SU-DHL-6 (cell line): ENCODE measurements around the gene INPP4A.

ENCODE experiments used
- CTCF ChIP-seq: fragments of 200-600 bp; sonication (generic); IDR thresholded peaks from one replicate; pipeline ENCODE4 v1.5.1; 2017; ENCODE audit warnings: antibody characterized with exemption, mild to moderate bottlenecking, low read length, moderate library complexity; ENCODE audit not compliant: insufficient read depth, poor library complexity, severe bottlenecking
- EZH2phosphoT487 ChIP-seq: fragments of 200-600 bp; sonication (generic), shearing (Covaris generic); conservative IDR thresholded peaks from 2 replicates; pipeline ENCODE4 v1.6.1; 2018; ENCODE audit warnings: mild to moderate bottlenecking, antibody characterized with exemption, low read length, moderate library complexity, mixed read lengths

- TF ChIP-seq CTCF = no peak
- TF ChIP-seq EZH2phosphoT487 = no peak
Observed at GRCh38 chr2:98454500-98455235, 10.0 kb downstream of the INPP4A start.
